HCT116 (cell line): Measurements from ENCODE around the gene CYP4F2. TPM values are rescaled to one million over a fixed set of nuclear protein-coding genes. Genes with fewer than 3 reads are reported as not detected.

Source experiments
- ATAC-seq: fragments of 200-7000 bp; cut with Tn5 transposase; 2 replicates; pipeline ENCODE4 v1.9.1; 2020; ENCODE audit warnings: mild to moderate bottlenecking, moderate library complexity
- BruUV-seq: library from RNA; stranded (reverse); fragments of 400-500 nt; replicated peaks from 2 replicates; lab custom pipeline; 2021; lab: Mats Ljungman, UMichigan
- CTCF ChIA-PET: fragments of 300-600 bp; sonication (Branson Sonifier 250); formaldehyde crosslinking; loops from one replicate; lab custom pipeline; 2021; ENCODE audit warnings: antibody characterized with exemption; lab: Charles Lee
- POLR2A ChIA-PET: fragments of 300-600, 350-600 bp; sonication (Branson Sonifier 250); formaldehyde crosslinking; loops from one replicate; lab custom pipeline; 2021; ENCODE audit warnings: antibody characterized with exemption; lab: Charles Lee
- RAD21 ChIA-PET, 2 experiments: fragments of 300-600 bp; sonication (Branson Sonifier 250); formaldehyde crosslinking; loops; one replicate each; lab custom pipeline; 2023; ENCODE audit warnings: low total read pairs in 2 of 2; ENCODE audit not compliant: uncharacterized antibody in 2 of 2, unreplicated experiment in 2 of 2, low non-redundant PET in 1 of 2; lab: Charles Lee
- DNase-seq: peaks from one replicate; pipeline ENCODE4 v3.0.0-alpha.2; 2010; ENCODE audit warnings: low read depth, low spot score
- H2AFZ ChIP-seq: fragments of 200-600 bp; shearing (Covaris generic), sonication (generic); 2 replicates; pipeline ENCODE4 v1.6.1; 2017; ENCODE audit warnings: low read depth, mixed run types, mixed read lengths, antibody characterized with exemption, low read length; ENCODE audit not compliant: poor library complexity, severe bottlenecking
- H3K27ac ChIP-seq: 2 replicates; pipeline ENCODE4 v1.5.1; 2012; ENCODE audit warnings: low read depth, low read length
- H3K27me3 ChIP-seq: fragments of 200-600 bp; sonication (generic); 2 replicates; pipeline ENCODE4 v1.6.1; 2016; ENCODE audit warnings: mixed run types, low read length, mixed read lengths; ENCODE audit not compliant: insufficient read depth
- H3K36me3 ChIP-seq, 2 experiments: fragments of 200-500 bp in 1 of 2; fragments of 200-600 bp in 1 of 2; sonication (Bioruptor generic) in 1 of 2; sonication (generic) in 1 of 2; 2 replicates each; pipeline versions ENCODE4 v1.5.1 to v1.6.1; 2014 to 2016; ENCODE audit warnings: low read length in 2 of 2, inconsistent platforms in 1 of 2, mixed read lengths in 1 of 2, mixed run types in 1 of 2; ENCODE audit not compliant: insufficient read depth in 2 of 2, control insufficient read depth in 1 of 2
- H3K4me1 ChIP-seq, 2 experiments: fragments of 200-600 bp in 1 of 2; sonication (generic) in 1 of 2; 2 replicates each; pipeline versions ENCODE4 v1.5.1 to v1.6.1; 2012 to 2017; ENCODE audit warnings: low read length in 2 of 2, inconsistent platforms in 1 of 2, mild to moderate bottlenecking in 1 of 2, mixed read lengths in 1 of 2, mixed run types in 1 of 2, moderate library complexity in 1 of 2; ENCODE audit not compliant: insufficient read depth in 2 of 2, control insufficient read depth in 1 of 2
- H3K4me2 ChIP-seq: fragments of 200-600 bp; sonication (generic); 2 replicates; pipeline ENCODE4 v1.6.1; 2017; ENCODE audit warnings: mixed run types, low read length, mixed read lengths
- H3K4me3 ChIP-seq, 2 experiments: fragments of 200-600 bp in 1 of 2; sonication (generic) in 1 of 2; replicated peaks in 1 of 2; 2 replicates each; pipeline ENCODE4 v1.5.1; 2011 to 2016; ENCODE audit warnings: low read length in 2 of 2, control low read depth in 1 of 2, low read depth in 1 of 2, mild to moderate bottlenecking in 1 of 2, mixed read lengths in 1 of 2, mixed run types in 1 of 2
- H3K79me2 ChIP-seq: fragments of 200-600 bp; sonication (generic); 2 replicates; pipeline ENCODE4 v1.6.1; 2017; ENCODE audit warnings: mild to moderate bottlenecking, mixed run types, low read length, moderate library complexity, mixed read lengths; ENCODE audit not compliant: insufficient read depth
- H3K9ac ChIP-seq: fragments of 200-600 bp; sonication (generic); 2 replicates; pipeline ENCODE4 v1.6.1; 2016; ENCODE audit warnings: low read length, mixed read lengths
- H3K9me2 ChIP-seq: fragments of 200-600 bp; sonication (generic), shearing (Covaris generic); 2 replicates; pipeline ENCODE4 v1.6.1; 2017; ENCODE audit warnings: mixed run types, mild to moderate bottlenecking, moderate library complexity; ENCODE audit not compliant: insufficient read depth
- H3K9me3 ChIP-seq, 2 experiments: fragments of 200-500 bp in 1 of 2; fragments of 200-600 bp in 1 of 2; sonication (Bioruptor generic) in 1 of 2; sonication (generic) in 1 of 2; 2 replicates each; pipeline ENCODE4 v1.6.1; 2014 to 2017; ENCODE audit warnings: low read length in 2 of 2, mixed read lengths in 2 of 2, inconsistent platforms in 1 of 2, low read depth in 1 of 2, mild to moderate bottlenecking in 1 of 2, mixed run types in 1 of 2, moderate library complexity in 1 of 2; ENCODE audit not compliant: control insufficient read depth in 1 of 2, insufficient read depth in 1 of 2
- H4K20me1 ChIP-seq: fragments of 200-600 bp; sonication (generic), shearing (Covaris generic); 2 replicates; pipeline ENCODE4 v1.6.1; 2017; ENCODE audit warnings: mixed run types, mild to moderate bottlenecking, moderate library complexity; ENCODE audit not compliant: insufficient read depth
- CBX3 ChIP-seq: IDR thresholded peaks from 2 replicates; pipeline ENCODE4 v1.6.1; 2012; ENCODE audit warnings: low read depth
- EGR1 ChIP-seq: IDR thresholded peaks from 2 replicates; pipeline ENCODE4 v1.6.1; 2012; ENCODE audit warnings: low read depth
- ELF1 ChIP-seq: IDR thresholded peaks from 2 replicates; pipeline ENCODE4 v1.6.1; 2012; ENCODE audit warnings: low read depth, borderline replicate concordance
- EZH2 ChIP-seq: fragments of 200-600 bp; sonication (generic); IDR thresholded peaks from 2 replicates; pipeline ENCODE4 v1.6.1; 2017; ENCODE audit warnings: antibody characterized with exemption, mixed run types
- EZH2phosphoT487 ChIP-seq: fragments of 200-600 bp; IDR thresholded peaks from 2 replicates; pipeline ENCODE4 v1.6.1; 2018; ENCODE audit warnings: antibody characterized with exemption, borderline replicate concordance
- FOSL1 ChIP-seq: IDR thresholded peaks from 2 replicates; pipeline ENCODE4 v1.6.1; 2012; ENCODE audit warnings: low read depth
- JUND ChIP-seq: IDR thresholded peaks from 2 replicates; pipeline ENCODE4 v1.6.1; 2012
- POLR2A ChIP-seq: IDR thresholded peaks from 2 replicates; pipeline ENCODE4 v1.7.0; 2011; ENCODE audit warnings: borderline replicate concordance; ENCODE audit not compliant: insufficient read depth, insufficient read length; ENCODE audit errors: extremely low read depth
- POLR2AphosphoS5 ChIP-seq: IDR thresholded peaks from 2 replicates; pipeline ENCODE4 v1.6.1; 2011; ENCODE audit warnings: mild to moderate bottlenecking, low read depth, low read length, moderate library complexity
- RAD21 ChIP-seq: IDR thresholded peaks from 2 replicates; pipeline ENCODE4 v1.6.1; 2012; ENCODE audit warnings: low read depth, mild to moderate bottlenecking
- SIN3A ChIP-seq: IDR thresholded peaks from 2 replicates; pipeline ENCODE4 v1.6.1; 2012; ENCODE audit warnings: low read depth
- TCF7L2 ChIP-seq: IDR thresholded peaks from 2 replicates; pipeline ENCODE4 v1.7.0; 2011; ENCODE audit warnings: borderline replicate concordance, inconsistent platforms; ENCODE audit not compliant: insufficient read depth, insufficient read length; ENCODE audit errors: extremely low read depth
- YY1 ChIP-seq: IDR thresholded peaks from 2 replicates; pipeline ENCODE4 v1.6.1; 2011; ENCODE audit warnings: low read length, low read depth, moderate library complexity, mild to moderate bottlenecking; ENCODE audit not compliant: insufficient replicate concordance; ENCODE audit errors: extremely low read depth
- intact Hi-C: fragments of 100-400 bp; cut with micrococcal nuclease; formaldehyde crosslinking; loops from 2 replicates; pipeline ENCODE4 v1.10.0; 2022
- total RNA-seq: library from RNA; stranded (reverse); gene quantifications from one replicate; pipeline ENCODE4 v1.2.1, GENCODE V29; 2021; ENCODE audit not compliant: unreplicated experiment
- TF ChIP-seq, protein P1 (sequence below), 3 experiments: fragments of 200-600 bp in 1 of 3; sonication (generic) in 1 of 3; IDR thresholded peaks in 2 of 3; conservative IDR thresholded peaks in 1 of 3; 2 replicates each; pipeline ENCODE4 v1.5.1; 2012 to 2017; ENCODE audit warnings: low read depth in 2 of 3, low read length in 2 of 3, antibody characterized with exemption in 1 of 3, borderline replicate concordance in 1 of 3, control low read depth in 1 of 3, mild to moderate bottlenecking in 1 of 3, mixed read lengths in 1 of 3, mixed run types in 1 of 3, moderate library complexity in 1 of 3; ENCODE audit not compliant: insufficient read depth in 1 of 3
- TF ChIP-seq, protein P2 (sequence below): IDR thresholded peaks from 2 replicates; pipeline ENCODE4 v1.6.1; 2012
- TF ChIP-seq, protein P3 (sequence below): IDR thresholded peaks from 2 replicates; pipeline ENCODE4 v1.6.1; 2011; ENCODE audit warnings: mild to moderate bottlenecking, low read length, moderate library complexity; ENCODE audit not compliant: insufficient replicate concordance; ENCODE audit errors: extremely low read depth

CYP4F2 gene
- total RNA-seq, 1 experiment from 2014 or later, result 1.1 TPM

DNA sequence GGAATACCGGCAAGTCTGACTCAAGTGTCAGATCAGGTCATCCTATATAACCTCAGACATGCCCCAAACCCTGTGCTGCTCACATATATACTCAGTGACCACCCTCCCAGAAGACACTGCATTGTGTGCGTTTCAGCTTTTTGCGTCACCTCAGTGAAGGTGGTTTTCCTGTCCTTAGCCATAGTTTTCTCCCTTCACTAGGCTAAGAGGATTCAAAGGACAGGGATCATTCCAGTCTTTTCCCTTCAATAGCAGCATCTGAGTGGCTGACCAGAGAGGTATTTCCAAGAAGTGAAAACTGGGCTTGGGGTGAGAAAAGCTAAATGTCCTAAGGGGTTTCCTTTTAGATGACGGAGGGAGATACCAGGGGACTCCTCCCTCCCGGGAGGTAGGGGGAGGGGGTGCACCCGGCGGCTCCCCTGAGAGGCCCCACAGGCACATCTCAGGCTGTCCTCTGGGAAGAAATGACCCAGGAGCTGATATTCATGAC, 69.7 kb downstream of the CYP4F2 start:
- intact Hi-C loops, result no loop called here
- Histone ChIP-seq H3K27me3 (no peaks in the 10 kb centered on the region), H3K4me2 (peak overlapping the region; percentile 77), H3K27ac (peak overlapping the region; percentile 100), H4K20me1 (no peaks in the 10 kb centered on the region), H3K9me2 (no peaks in the 10 kb centered on the region), H3K79me2 (peaks cover 51% of the 10 kb centered on the region), H3K4me1 (peaks cover 78 to 99% of the 10 kb centered on the region in 2 experiments), H3K9ac (peak overlapping the region; percentile 97), H3K9me3 (no peaks in the 10 kb centered on the region), H2AFZ (no peak overlapping the region), H3K36me3 (peaks cover 0 to 30% of the 10 kb centered on the region in 2 experiments; a peak in 2 of 4 replicates), H3K4me3 (peak overlapping the region; percentile 67 to 69)
- no peak for TF ChIP-seq RAD21
- no peak for TF ChIP-seq TCF7L2
- TF ChIP-seq, protein P1, sequence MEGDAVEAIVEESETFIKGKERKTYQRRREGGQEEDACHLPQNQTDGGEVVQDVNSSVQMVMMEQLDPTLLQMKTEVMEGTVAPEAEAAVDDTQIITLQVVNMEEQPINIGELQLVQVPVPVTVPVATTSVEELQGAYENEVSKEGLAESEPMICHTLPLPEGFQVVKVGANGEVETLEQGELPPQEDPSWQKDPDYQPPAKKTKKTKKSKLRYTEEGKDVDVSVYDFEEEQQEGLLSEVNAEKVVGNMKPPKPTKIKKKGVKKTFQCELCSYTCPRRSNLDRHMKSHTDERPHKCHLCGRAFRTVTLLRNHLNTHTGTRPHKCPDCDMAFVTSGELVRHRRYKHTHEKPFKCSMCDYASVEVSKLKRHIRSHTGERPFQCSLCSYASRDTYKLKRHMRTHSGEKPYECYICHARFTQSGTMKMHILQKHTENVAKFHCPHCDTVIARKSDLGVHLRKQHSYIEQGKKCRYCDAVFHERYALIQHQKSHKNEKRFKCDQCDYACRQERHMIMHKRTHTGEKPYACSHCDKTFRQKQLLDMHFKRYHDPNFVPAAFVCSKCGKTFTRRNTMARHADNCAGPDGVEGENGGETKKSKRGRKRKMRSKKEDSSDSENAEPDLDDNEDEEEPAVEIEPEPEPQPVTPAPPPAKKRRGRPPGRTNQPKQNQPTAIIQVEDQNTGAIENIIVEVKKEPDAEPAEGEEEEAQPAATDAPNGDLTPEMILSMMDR (IDR thresholded peaks at IDR 0.05 in 2 of 3, conservative IDR thresholded peaks at IDR 0.05 in 1 of 3; ENCODE audit: borderline replicate concordance in 1 of 3, insufficient read depth in 1 of 3, low read depth in 2 of 3, low read length in 2 of 3), result no peak
- TF ChIP-seq POLR2AphosphoS5, result peak; percentile 21; the same call in 1 of the 2 replicates
- no peak for TF ChIP-seq EZH2phosphoT487
- TF ChIP-seq, protein P2, sequence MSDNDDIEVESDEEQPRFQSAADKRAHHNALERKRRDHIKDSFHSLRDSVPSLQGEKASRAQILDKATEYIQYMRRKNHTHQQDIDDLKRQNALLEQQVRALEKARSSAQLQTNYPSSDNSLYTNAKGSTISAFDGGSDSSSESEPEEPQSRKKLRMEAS, result no peak
- TF ChIP-seq JUND, result no peak
- no peak for TF ChIP-seq CBX3
- TF ChIP-seq, protein P3, sequence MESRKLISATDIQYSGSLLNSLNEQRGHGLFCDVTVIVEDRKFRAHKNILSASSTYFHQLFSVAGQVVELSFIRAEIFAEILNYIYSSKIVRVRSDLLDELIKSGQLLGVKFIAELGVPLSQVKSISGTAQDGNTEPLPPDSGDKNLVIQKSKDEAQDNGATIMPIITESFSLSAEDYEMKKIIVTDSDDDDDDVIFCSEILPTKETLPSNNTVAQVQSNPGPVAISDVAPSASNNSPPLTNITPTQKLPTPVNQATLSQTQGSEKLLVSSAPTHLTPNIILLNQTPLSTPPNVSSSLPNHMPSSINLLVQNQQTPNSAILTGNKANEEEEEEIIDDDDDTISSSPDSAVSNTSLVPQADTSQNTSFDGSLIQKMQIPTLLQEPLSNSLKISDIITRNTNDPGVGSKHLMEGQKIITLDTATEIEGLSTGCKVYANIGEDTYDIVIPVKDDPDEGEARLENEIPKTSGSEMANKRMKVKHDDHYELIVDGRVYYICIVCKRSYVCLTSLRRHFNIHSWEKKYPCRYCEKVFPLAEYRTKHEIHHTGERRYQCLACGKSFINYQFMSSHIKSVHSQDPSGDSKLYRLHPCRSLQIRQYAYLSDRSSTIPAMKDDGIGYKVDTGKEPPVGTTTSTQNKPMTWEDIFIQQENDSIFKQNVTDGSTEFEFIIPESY, result no peak
- peak; percentile 26; the same call in 1 of the 2 replicates for TF ChIP-seq FOSL1
- no peak for TF ChIP-seq EGR1
- TF ChIP-seq EZH2, result no peak
- TF ChIP-seq SIN3A, result no peak
- TF ChIP-seq YY1, result no peak
- TF ChIP-seq POLR2A, result no peak
- TF ChIP-seq ELF1, result no peak
- RAD21 ChIA-PET, result no interaction called here
- CTCF ChIA-PET, result interaction anchor here (1.0 kb wide), 1 partner anchor 17 kb away, joined by 3 read pairs; no protein-coding TSS in a partner anchor
- POLR2A ChIA-PET, result interaction anchor here (0.8 to 5.1 kb wide), 5 partner anchors 7 to 43 kb away, joined by 3 to 60 read pairs (median 4); partner anchors contain the start of gene OR10H1
- ATAC-seq (peak; percentile 41), DNase-seq (no peak)
- TSS peak; percentile 57 for BruUV-seq
